Astrocyte of the cerebellum (primary cell): ENCODE measurements around the gene ZNF621.
A peak's percentile ranks its signal among the peaks of the same experiment; 100 is the strongest.

ENCODE experiments used
- DNase-seq: peaks from one replicate; pipeline ENCODE4 v3.0.0-alpha.2; 2011; ENCODE audit warnings: low read depth
- H3K4me3 ChIP-seq: 2 replicates; pipeline ENCODE4 v1.5.1; 2011; ENCODE audit warnings: mild to moderate bottlenecking, low read depth, low read length, moderate library complexity
- in situ Hi-C: cut with HindIII; loops from 2 replicates; pipeline ENCODE4 v1.10.0; 2017; ENCODE audit warnings: low sequenced_read_pairs
- TF ChIP-seq, protein P1 (sequence below): IDR thresholded peaks from 2 replicates; pipeline ENCODE4 v1.5.1; 2012; ENCODE audit warnings: low read length, low read depth, moderate library complexity, mild to moderate bottlenecking; ENCODE audit errors: missing control alignments

ZNF621 gene

DNA sequence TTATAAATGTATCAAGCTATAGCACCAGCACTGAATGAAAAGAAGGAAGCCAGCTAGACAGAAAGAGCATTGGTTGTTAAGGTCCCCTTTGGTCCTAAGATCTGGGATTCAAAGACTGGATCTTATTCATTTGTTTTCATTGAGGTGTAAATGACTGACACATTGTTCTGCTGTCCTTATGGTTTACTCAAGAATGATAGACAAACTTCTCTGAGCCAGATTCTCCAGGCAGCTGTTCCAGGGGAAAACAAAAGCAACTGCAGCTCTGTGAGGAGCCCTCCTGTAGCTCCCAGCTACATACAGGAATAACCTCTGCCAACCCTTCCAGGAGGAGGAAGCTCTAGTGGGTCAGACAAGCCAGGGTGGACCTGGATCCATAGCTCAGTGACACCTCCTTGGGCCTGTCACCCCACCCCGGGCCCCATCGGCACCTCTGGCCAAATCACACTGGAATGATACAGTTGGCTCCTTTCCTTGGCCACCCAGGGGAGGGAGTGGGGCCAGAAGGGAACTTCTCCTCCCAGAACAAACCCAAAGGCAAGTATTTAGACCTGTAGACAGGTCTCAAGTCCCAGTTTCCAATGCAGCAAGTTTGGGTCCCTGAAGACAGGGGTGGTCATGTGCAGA lies 57.8 kb downstream of the ZNF621 start:
- TF ChIP-seq, protein P1, sequence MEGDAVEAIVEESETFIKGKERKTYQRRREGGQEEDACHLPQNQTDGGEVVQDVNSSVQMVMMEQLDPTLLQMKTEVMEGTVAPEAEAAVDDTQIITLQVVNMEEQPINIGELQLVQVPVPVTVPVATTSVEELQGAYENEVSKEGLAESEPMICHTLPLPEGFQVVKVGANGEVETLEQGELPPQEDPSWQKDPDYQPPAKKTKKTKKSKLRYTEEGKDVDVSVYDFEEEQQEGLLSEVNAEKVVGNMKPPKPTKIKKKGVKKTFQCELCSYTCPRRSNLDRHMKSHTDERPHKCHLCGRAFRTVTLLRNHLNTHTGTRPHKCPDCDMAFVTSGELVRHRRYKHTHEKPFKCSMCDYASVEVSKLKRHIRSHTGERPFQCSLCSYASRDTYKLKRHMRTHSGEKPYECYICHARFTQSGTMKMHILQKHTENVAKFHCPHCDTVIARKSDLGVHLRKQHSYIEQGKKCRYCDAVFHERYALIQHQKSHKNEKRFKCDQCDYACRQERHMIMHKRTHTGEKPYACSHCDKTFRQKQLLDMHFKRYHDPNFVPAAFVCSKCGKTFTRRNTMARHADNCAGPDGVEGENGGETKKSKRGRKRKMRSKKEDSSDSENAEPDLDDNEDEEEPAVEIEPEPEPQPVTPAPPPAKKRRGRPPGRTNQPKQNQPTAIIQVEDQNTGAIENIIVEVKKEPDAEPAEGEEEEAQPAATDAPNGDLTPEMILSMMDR, result no peak
- in situ Hi-C loops, result loop anchor here (25.0 kb wide), 3 partner anchors 280 to 1130 kb away; no protein-coding TSS in a partner anchor
- no peak overlapping the region for H3K4me3 ChIP-seq
- no peak for DNase-seq

DNA sequence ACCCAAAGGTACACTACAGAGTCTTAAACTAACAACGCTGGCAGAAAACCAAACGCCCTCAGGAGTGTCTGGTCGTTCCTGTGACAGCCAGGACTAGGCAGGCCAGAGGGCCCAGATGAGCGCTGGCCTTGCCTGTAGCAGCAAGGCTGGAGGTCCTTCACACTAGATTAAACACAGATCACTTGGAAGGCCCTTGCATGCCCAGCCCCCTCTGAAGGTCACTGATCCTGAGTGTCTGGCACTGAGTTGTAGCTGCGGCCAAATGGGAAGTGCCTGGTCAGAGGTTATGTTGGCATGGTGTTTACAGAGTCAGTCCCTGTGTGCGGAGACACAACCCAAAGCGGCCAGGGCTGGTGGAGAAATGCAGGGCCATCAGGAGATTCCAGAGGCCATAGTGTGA lies 58.9 kb downstream of the ZNF621 start:
- in situ Hi-C loops, result loop anchor here (25.0 kb wide), 3 partner anchors 279 to 1129 kb away; no protein-coding TSS in a partner anchor
- no peak overlapping the region for H3K4me3 ChIP-seq
- TF ChIP-seq, protein P1, result no peak
- DNase-seq, result no peak

DNA sequence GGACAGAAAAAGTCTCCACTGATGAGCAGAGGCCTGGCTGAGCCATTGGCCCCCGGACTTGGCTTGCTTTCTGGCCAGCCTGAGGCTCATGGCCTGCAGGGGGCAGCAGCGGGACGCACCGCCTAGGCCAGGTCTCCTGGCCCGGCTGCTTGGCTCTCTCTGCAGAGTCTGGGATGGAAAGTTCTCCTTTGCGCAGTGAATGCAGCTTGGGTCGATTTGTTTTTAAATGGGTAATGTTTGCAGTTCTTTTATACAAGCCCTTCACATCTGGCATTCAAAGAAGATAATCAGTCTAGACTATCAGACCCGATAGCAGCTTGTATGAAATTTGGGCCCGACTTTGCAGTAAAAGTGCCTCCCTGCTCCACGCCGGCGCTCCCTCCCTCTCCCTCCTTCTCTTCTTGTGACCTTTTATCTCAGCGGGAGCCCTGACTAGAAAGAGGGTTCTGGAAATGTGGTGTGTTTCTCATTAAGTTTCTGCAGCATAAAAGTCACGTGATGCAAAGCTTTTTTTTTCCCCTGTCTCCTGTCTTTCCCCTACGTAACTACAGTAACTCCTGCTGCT lies 59.9 kb downstream of the ZNF621 start:
- H3K4me3 ChIP-seq, result no peak overlapping the region
- in situ Hi-C loops, result loop anchor here (5.0 to 25.0 kb wide), 4 partner anchors 278 to 1293 kb away; no protein-coding TSS in a partner anchor
- TF ChIP-seq, protein P1, result peak; percentile 99
- peak; percentile 79 for DNase-seq

DNA sequence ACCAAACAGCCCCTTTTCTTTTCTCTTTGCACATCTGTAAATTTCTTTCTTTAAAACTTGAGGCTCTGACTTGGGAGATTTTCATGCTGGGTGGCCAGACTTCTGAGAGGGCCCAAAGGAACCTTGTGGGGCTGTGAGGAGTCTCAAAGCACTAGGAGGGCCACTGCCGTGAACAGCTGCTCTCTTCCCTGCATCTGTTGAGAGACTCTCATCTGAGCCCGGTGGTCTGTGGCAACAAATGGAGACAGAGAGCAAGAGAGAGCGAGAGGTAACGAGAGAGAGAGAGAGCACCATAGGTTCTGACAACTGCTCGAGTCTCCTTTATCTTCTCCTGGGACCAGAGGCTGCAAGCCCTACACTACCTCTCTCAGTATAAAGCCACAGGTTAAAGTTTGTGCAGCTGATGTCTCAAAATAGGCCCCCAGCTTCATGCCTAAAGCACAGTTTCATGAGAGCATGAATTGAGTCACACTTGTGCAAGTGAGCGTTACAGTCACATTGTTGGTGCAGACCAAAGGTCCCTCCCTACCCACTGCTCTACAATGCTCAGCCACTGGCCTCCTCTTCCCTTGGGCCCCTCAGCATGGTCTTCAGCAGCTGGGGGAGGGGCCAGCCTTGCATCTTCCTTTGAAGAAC lies 60.7 kb downstream of the ZNF621 start:
- no peak overlapping the region for H3K4me3 ChIP-seq
- DNase-seq, result no peak
- in situ Hi-C loops, result loop anchor here (5.0 to 25.0 kb wide), 4 partner anchors 277 to 1292 kb away; no protein-coding TSS in a partner anchor
- TF ChIP-seq, protein P1, result no peak

DNA sequence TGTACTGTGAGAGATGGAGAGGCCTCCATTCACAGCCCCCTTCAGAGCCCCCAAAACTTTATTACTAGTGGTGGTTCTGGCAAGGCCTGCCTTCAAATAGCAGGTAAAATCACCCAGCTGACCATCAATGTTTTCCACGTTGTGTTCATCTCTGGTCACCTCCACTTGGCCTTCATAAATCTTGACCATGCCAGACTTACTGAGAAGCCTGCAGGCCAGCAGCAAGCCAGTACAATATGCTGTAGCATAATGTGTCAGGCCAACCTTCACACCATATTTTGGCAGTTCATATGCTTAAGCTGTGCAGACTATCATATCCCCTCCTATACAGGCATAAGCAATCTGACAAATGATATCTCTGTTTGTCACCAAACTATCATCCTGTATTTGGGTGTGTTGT lies 62.1 kb downstream of the ZNF621 start:
- no peak for DNase-seq
- TF ChIP-seq, protein P1, result no peak
- in situ Hi-C loops, result loop anchor here (5.0 to 25.0 kb wide), 4 partner anchors 275 to 1290 kb away; no protein-coding TSS in a partner anchor
- H3K4me3 ChIP-seq, result no peak overlapping the region

DNA sequence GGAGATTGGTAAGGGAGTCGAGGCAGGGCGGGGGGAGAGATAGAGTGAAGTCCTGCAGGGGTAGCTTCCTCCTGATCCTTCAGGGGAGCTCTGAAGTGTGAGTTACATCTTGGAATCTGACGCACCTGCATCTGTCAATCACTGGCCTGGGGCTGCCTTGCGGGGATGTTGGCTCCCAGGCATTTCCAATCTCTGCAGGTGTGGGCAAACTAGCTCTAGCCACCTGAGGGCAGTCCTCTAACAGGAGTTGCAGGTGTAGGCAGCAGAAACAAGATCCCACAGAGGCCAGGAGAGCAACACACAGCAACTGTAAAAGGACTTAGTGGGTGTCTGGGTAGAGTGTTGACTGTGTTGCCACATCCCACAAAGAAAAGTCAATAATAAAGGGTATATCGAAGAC lies 63.6 kb downstream of the ZNF621 start:
- in situ Hi-C loops, result loop anchor here (5.0 to 25.0 kb wide), 4 partner anchors 274 to 1289 kb away; no protein-coding TSS in a partner anchor

More for the DNA sequence above, 63.6 kb downstream of the ZNF621 start:
- no peak for DNase-seq
- no peak overlapping the region for H3K4me3 ChIP-seq
- TF ChIP-seq, protein P1, result no peak
